MM.1S (cell line): ENCODE results near the gene CCIN.
"Not testable (repeated sequence)": the region's sequence is repeated elsewhere in the genome, so short reads cannot be mapped to it uniquely, and the experiment has no call there.

Experiments
- CTCF ChIP-seq: fragments of 300-600 bp; sonication (generic); IDR thresholded peaks from 2 replicates; pipeline ENCODE4 v1.5.1; 2016; ENCODE audit warnings: antibody characterized with exemption, low read length, mixed read lengths
- EZH2 ChIP-seq: fragments of 300-600 bp; sonication (generic); optimal IDR thresholded peaks from 2 replicates; pipeline ENCODE3; 2017; ENCODE audit warnings: low read depth, mild to moderate bottlenecking, antibody characterized with exemption, low read length, mixed read lengths

GRCh38 chr9:36176496-36176895 is 7.3 kb downstream of the CCIN start:
- TF ChIP-seq CTCF, EZH2: not testable (repeated sequence)
